WERI-Rb-1 (cell line): Measurements from ENCODE around the gene MUCL1.

Experiments
- DNase-seq: peaks from one replicate; pipeline ENCODE4 v3.0.0-alpha.2; 2020
- H3K27ac ChIP-seq: fragments of 250-450 bp; sonication (Bioruptor Pico); 2 replicates; pipeline ENCODE4 v1.5.1; 2020; ENCODE audit warnings: mild to moderate bottlenecking, moderate library complexity
- H3K27me3 ChIP-seq: fragments of 250-450 bp; sonication (Bioruptor Pico); 2 replicates; pipeline ENCODE4 v1.5.1; 2021; ENCODE audit warnings: mild to moderate bottlenecking, low read depth, moderate library complexity; ENCODE audit not compliant: insufficient read depth, severe bottlenecking
- H3K36me3 ChIP-seq: fragments of 250-450 bp; sonication (Bioruptor Pico); 2 replicates; pipeline ENCODE4 v1.5.1; 2020; ENCODE audit warnings: mild to moderate bottlenecking, moderate library complexity
- H3K4me3 ChIP-seq: 2 replicates; pipeline ENCODE4 v1.5.1; 2011; ENCODE audit warnings: low read depth, mild to moderate bottlenecking, control low read depth, low read length
- H3K9me3 ChIP-seq: fragments of 250-450 bp; sonication (Bioruptor Pico); 2 replicates; pipeline ENCODE4 v1.5.1; 2021; ENCODE audit warnings: mild to moderate bottlenecking, moderate library complexity; ENCODE audit not compliant: severe bottlenecking
- TF ChIP-seq, protein P1 (sequence below): IDR thresholded peaks from 2 replicates; pipeline ENCODE4 v1.5.1; 2011; ENCODE audit warnings: low read depth, mild to moderate bottlenecking, control low read depth, inconsistent platforms, low read length

The MUCL1 gene

DNA sequence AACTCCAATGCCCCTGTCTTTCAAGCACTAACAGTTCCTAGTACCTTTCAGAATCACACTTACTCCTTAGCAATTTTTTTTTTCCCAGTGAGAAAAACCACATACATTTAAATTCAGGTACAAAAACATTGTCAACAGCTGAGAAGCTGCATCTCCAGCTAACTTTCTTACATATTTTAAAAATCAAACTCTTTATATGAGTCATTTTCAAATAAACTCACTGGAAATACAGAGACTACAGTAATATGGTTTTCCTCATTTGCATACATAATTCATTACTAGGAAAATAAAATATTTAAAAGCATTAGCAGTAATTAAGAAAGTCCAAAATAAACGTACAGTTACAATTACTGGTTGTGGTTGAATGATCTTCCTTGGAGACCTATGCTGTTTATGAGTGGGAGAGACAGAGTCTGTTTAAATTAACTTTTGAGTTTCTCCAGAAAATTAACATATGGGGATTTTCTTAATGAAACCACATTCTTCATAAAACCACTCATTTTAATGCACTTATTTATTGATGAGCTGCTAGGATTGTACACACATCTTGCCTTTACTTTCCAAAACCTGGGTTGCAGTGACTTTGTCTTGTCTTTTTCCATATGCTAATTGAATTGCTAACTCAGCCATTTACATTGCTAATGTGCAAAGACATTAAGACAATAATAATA lies 9.8 kb downstream of the MUCL1 start:
- Histone ChIP-seq H3K4me3 (no peak overlapping the region), H3K36me3 (no peaks in the 10 kb centered on the region), H3K27me3 (no peaks in the 10 kb centered on the region), H3K27ac (no peak overlapping the region), H3K9me3 (no peaks in the 10 kb centered on the region)
- TF ChIP-seq, protein P1, sequence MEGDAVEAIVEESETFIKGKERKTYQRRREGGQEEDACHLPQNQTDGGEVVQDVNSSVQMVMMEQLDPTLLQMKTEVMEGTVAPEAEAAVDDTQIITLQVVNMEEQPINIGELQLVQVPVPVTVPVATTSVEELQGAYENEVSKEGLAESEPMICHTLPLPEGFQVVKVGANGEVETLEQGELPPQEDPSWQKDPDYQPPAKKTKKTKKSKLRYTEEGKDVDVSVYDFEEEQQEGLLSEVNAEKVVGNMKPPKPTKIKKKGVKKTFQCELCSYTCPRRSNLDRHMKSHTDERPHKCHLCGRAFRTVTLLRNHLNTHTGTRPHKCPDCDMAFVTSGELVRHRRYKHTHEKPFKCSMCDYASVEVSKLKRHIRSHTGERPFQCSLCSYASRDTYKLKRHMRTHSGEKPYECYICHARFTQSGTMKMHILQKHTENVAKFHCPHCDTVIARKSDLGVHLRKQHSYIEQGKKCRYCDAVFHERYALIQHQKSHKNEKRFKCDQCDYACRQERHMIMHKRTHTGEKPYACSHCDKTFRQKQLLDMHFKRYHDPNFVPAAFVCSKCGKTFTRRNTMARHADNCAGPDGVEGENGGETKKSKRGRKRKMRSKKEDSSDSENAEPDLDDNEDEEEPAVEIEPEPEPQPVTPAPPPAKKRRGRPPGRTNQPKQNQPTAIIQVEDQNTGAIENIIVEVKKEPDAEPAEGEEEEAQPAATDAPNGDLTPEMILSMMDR = no peak
- no peak for DNase-seq

DNA sequence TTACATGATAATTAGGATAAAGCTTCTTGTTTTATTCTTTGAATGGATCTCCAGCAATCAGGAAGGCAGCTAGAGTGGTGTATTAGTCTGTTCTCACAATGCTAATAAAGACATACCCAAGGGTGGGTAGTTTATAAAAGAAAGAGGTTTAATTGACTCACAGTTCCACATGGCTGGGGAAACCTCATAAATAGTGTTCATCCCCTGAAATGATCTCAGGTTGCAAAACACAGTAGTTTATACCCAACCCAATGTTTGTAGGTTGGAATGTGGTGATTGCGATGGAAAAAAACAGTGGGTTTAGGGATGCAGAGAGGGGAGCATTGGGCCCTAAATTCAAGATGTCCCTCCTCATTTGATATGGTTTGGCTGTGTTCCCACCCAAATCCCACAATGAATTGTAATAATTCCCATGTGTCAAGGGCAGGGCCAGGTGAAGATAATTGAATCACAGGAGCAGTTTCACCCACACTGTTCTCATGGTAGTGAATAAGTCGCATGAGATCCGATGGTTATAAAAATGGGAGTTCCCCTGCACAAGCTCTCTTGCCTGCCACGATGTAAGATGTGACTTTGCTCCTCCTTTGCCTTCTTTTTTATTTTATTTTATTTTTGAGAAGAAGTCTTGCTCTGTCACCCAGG lies 11.5 kb downstream of the MUCL1 start:
- no peak overlapping the region for H3K27ac ChIP-seq
- no peak for DNase-seq
- no peak overlapping the region for H3K4me3 ChIP-seq
- no peaks in the 10 kb centered on the region for H3K9me3 ChIP-seq
- TF ChIP-seq, protein P1 = no peak
- no peaks in the 10 kb centered on the region for H3K27me3 ChIP-seq
- no peaks in the 10 kb centered on the region for H3K36me3 ChIP-seq

DNA sequence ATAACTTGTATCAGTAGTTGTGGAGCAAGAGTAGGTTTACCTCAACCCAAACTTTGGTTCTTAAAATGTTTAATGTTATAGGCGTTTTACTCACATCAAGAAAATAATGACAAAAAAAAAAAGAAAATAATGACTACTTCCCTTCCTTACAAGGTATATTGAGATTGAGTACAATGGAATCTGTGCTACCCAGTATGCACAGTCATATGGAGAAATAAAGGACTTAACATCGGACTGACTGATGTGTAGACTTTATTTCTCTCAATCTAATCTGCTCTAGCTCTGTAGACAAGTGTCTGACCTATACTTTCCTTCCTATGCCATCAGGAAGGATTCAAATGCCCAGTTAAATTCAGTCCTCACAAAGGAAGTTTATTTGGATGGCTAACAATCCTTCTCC lies 14.4 kb downstream of the MUCL1 start:
- no peak for DNase-seq
- H3K36me3 ChIP-seq = no peaks in the 10 kb centered on the region
- no peak overlapping the region for H3K27ac ChIP-seq
- no peaks in the 10 kb centered on the region for H3K9me3 ChIP-seq
- no peak overlapping the region for H3K4me3 ChIP-seq
- H3K27me3 ChIP-seq = no peaks in the 10 kb centered on the region
- TF ChIP-seq, protein P1 = no peak

DNA sequence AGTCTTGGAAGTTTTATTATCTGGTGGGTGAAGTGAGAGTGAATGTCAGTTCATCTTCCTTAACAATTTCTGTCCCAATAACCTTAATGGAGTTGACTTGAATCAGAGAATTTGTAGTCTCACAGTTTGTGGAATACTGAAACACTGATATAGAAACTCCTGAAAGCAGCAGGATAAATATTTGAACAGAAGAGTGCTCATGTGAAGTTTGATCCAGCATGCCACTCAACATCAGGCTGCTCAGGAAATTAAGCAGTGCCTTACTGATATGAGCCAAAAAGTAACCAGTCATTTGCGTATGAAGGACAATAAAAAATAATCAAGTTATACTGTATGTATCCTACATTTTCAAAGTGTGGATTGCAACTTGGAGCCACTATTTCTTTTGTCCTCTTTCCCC lies 15.7 kb downstream of the MUCL1 start:
- Histone ChIP-seq H3K27me3 (no peaks in the 10 kb centered on the region), H3K4me3 (no peak overlapping the region), H3K9me3 (no peaks in the 10 kb centered on the region), H3K36me3 (no peaks in the 10 kb centered on the region), H3K27ac (no peak overlapping the region)
- TF ChIP-seq, protein P1 = no peak
- no peak for DNase-seq

DNA sequence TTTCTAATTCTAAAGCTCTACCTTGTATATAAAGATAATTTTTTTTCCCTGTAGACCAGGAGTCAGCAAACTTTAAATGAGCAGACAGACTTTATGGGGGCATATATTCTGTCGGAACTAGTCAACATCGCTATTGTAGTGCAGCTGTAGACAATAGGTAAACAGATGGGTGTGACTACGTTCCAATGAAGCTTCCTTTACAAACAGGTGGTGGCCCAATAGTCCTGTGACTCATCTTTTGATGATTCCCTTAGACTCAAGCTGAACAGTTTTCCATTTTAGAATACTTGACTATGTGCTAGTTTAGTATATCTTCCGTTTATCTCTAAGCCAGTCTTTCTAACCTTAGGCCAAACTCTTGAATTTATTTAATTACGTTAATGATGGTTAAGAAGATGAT lies 16.3 kb downstream of the MUCL1 start:
- Histone ChIP-seq H3K27ac (no peak overlapping the region), H3K36me3 (no peaks in the 10 kb centered on the region), H3K4me3 (no peak overlapping the region), H3K27me3 (no peaks in the 10 kb centered on the region), H3K9me3 (no peaks in the 10 kb centered on the region)
- TF ChIP-seq, protein P1 = no peak
- no peak for DNase-seq

DNA sequence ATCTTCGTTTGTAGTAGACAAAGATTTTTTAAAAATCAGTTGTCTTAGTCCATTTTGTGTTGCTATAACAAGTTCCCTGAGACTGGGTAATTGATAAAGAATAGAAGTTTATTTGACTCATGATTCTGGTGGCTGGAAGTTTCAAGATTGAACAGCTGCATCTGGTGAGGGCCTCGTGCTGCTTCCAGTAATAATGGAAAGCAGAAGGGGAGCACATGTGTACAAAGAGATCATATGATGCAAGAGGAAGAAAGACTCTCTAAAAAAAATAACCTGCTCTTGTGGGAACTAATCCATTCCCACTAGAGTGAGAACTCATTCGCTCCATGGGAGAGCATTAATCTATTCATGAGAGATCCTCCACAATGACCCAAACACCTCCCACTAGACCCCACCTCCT lies 24.8 kb downstream of the MUCL1 start:
- TF ChIP-seq, protein P1 = no peak
- Histone ChIP-seq H3K27me3 (no peaks in the 10 kb centered on the region), H3K4me3 (no peak overlapping the region), H3K27ac (no peak overlapping the region), H3K9me3 (no peaks in the 10 kb centered on the region), H3K36me3 (no peaks in the 10 kb centered on the region)
- DNase-seq = no peak
